NCI-H2107 treated with DMSO at 0.1 percent for 48 hours (cell line): Measurements from ENCODE around the gene SMS.

Experiments
- DNase-seq: peaks from one replicate; lab custom pipeline; 2025; ENCODE audit not compliant: unreplicated experiment; lab: John Stamatoyannopoulos, UW

The SMS gene

DNA sequence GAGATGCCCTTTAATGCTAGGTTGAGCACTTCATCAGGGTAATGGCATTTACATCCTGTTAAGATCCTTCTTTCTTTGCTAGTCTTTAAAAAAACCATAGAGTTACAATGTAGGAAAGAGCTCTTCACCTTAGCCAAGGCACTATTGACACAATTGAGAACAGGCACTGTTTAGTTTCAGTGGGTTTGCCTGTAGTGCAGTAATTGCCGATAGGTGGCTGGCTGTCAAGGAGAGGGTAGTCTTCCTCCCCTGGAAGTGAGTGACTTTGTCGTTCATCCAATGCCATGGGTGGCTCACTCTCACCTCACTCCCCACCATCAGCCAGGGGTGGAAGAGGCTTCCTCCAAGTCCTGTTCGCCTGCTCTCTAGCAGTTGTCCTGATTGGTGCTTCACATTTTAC is 34.7 kb downstream of the SMS start:
- DNase-seq, result no peak

DNA sequence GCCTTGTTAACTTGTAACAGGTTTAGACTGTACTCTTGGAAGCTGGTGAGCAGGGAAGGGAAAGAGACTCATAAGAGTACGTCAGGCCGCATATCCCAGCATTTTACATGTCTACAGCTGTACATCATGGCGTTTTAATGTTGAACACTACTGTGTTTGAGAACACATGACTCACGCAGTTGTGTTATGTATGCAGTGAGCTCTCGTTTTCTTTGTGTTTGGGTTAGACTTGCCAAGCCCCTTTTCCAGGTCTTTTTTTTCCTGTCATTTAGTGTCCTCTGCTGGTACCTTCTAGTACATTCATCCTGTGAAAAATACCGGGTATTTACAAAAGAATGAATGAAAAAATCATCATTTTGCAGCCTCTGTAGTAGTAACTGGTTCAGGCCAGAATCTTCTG is 35.3 kb downstream of the SMS start:
- DNase-seq, result peak; percentile 8

DNA sequence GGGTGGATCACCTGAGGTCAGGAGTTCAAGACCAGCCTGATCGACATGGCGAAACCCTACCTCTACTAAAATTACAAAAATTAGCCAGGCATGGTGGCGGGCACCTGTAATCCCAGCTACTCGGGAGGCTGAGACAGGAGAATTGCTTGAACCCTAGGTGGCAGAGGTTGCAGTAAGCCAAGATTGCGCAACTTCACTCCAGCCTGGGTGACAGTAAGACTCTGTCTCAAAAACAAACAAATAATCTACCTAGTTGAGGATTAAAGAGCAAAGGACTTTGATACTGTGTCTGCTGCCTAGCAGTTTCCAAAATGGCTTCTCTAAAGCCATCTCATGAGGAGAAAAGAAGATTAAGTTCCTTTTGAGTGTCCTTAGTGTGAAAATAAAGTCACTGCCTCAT is 37.8 kb downstream of the SMS start:
- no peak for DNase-seq

DNA sequence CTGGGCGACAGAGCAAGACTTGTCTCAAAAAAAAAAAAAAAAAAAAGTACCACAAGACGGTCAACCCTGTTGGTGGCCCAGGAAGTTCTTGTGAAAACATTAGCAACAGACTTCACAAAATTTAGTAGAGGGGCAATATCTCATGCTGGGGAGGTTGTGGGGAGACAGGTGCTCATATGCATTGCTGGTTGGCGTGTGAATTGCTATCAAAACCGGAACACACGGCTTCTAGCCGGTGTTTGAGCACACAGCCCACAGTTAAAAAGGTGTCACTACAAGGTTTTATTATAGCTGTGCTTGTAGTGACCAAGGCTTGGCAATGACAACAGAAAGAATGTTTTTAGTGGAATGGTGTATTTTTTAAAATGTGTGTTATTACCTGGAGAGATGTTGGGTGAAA is 41.8 kb downstream of the SMS start:
- DNase-seq, result no peak

DNA sequence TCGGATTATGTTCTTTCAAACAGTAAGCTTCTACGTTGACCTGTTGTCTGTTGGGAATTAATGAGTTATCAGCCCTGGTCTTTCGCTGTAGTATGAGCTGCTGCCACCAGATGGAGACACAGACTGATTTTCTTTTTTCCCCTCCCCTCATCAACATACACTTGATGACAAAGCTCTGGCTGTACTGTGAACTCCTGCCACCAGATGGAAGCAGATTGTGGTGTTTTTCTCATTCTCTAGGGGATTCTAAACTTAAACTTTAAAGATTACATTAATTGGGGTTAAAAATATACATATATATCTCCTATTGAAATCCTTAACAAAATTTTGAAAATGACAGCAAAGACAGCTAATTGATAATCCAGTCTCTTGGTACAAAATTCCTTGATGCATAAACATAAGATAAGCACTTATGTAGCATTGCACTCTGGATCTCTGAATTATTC is 44.8 kb downstream of the SMS start:
- DNase-seq, result peak; percentile 91

DNA sequence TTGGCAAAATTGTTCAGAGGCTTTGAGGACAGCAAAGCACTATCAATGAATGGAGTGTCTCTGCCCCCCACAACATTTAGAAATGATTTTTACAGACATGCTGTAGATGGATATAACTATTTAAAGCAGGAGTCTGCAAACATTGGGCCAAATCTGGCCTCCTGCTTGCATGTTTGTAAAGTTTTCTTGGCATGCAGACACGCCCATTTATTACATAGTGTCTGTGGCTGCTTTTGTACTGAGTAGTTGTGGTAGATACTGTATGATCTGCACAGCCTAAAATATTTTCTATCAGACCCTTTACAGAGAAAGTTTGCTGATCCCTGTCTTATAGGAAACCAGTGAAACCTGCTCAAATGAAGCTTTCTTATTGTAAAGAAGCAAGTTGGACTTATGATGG is 46.1 kb downstream of the SMS start:
- no peak for DNase-seq

DNA sequence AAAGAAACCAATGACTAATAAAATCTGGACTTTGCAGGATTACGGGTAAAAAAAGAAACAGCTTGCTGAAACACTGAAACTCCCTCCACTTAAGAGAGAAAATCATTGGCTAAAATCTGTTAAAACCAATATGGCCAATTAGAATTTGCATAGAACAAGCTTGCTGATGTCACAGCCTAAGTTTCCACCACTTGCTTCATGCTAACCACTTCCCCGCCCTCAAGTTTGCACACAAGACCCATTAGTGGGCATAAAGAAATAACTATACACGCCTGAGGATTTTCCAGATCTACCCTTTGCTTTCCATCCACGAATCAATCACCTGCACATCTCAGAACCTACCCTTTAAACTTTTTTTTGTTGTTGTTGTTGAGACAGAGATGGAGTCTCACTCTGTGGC is 48.9 kb downstream of the SMS start:
- DNase-seq, result no peak

DNA sequence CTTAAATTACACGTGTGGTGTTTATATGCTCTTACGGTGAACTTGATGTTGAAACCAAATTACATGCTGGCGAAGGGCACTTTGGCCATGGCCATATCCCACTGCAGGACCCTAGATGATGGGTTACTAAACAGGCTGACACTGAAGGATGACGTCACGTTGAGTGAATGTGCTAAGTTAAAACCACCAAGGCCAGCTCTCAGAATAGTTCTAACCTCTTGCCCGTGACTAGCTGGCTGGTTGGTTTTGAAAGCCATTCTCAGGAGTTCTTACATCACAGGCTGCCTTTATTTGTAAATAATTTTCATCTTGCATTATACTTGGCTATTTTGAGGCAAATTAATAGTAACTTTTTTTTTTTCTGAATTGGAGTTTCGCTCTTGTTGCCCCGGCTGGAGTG is 50.3 kb downstream of the SMS start:
- no peak for DNase-seq

DNA sequence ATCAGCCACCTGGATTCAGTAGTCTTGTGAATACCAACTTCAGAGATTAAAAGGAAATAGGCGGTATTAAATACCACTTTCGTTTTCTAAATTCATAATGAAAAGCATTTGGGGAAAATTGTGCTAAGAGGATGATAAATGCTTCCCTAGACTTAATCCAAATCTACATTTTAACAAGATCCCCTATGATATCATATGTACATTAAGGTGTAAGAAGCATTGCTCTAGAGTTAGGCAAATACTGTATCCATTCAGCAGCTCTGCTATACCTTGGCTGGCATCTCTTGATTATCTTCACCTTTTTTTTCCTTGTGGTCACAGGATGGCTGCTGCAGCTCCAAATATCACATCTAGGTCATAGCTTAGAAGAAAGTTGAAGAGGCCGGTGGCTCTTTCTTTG is 51.0 kb downstream of the SMS start:
- DNase-seq, result no peak

DNA sequence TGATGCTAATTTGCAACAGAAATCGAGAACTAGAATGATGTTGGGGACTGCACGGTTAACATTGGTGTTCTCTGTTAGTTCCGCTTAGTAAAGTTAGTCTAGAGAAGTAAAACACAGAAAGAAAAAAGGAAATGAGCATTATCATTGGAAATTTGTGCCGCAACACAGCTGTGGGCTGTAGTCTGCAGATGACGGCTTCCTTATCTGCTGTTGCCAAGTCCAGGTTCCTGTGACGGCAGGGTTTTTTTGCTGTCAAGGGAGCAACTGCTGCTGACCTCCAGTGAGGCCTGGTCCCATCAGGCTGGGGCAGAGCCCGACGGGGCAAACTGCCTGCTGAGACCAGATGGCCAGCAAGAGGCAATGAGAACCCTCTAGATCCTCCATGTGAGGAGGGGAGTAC is 52.8 kb downstream of the SMS start:
- no peak for DNase-seq

DNA sequence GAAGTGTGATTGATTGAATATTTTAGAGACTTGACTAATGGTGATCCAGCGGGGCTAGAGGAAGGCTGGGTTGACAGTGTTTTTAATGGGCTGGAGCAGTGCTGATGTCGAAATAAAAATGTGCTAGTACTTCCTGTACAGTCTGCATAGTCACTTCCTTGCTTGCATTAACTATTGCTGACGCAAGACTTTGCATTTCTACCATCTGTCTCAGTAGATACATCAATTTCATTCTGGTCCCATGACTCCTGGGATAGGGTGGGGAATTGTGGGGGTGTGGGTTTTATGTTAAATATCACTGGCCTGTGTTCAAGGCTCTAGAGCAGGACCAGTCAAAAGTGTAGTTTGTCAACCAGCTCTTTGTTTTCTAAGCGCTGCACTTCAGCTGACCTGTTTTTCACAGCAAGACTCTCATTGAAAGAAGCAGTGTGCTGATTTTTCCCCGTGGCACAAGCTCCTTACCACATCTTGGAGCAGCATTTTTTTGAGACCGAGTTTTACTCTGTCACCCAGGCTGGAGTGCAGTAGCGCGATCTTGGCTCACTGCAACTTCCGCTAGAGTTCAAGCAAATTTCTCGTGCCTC is 56.5 kb downstream of the SMS start:
- no peak for DNase-seq

DNA sequence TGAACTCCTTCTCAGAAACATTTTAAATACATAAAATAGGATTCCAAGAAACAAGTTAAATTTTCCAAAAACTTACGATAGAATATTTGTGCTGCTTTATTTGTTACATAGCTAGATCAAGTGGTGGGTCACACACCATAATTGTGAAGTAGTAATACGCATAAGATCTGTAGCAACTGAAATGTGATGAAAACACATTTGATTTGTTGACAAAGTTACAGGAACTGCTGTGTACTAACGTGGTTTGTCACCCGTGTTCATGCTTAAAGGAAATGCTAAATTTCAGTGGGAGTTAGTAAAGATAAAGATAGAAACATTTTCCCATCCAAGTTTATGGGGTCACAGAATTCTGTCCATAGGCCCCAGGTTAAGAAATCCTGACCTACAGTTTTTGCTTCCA is 57.5 kb downstream of the SMS start:
- DNase-seq, result no peak

DNA sequence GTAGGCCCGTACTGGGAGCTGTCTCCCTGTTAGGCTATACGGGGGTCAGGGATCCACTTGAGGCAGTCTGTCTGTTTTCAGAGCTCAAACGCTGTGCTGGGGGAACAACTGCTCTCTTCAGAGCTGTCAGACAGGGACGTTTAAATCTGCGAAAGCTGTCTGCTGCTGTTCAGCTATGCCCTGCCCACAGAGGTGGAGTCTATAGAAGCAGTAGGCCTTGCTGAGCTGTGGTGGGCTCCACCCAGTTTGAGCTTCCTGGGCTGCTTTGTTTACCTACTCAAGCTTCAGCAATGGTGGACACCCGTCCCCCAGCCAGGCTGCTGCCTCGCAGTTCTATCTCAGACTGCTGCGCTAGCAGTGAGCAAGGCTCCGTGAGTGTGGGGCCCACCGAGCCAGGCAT is 64.4 kb downstream of the SMS start:
- DNase-seq, result no peak

DNA sequence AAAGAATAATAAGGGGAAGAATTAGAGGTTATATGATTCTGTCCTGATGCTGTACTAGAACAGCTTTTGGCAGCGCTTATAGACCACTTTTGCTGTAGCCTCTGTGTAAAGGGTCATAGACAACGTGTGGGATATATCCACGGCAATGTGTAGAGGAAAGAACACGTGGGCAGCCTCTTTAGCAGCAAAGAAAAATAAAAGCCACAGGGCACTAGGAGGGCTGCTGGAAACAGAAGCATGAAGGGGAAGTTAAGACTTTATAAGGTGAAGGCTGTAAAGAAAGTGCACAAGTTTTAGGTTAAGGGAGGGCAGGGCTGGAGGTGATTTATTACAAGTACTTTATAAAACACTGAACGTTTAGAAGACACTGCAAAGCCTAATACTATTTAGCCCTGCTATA is 71.5 kb downstream of the SMS start:
- DNase-seq, result no peak

DNA sequence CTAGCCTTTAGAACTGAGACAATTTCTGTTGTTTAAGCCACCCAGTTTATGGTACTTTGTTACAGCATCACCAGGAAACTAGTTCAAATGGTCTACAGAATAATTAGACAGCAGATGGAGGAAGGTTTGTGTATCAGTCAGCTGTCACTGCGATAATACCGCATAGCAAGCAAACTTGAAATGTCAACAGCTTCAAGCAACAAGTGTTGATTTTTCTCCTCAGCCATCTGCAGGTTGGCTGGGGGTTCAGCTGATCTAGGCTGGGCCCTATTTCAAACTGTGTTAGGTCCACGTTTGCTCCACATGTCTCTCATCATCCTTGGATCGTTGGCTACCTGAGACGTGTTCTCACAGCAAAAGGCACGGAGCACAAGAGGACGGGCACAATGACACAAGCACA is 72.4 kb downstream of the SMS start:
- no peak for DNase-seq

DNA sequence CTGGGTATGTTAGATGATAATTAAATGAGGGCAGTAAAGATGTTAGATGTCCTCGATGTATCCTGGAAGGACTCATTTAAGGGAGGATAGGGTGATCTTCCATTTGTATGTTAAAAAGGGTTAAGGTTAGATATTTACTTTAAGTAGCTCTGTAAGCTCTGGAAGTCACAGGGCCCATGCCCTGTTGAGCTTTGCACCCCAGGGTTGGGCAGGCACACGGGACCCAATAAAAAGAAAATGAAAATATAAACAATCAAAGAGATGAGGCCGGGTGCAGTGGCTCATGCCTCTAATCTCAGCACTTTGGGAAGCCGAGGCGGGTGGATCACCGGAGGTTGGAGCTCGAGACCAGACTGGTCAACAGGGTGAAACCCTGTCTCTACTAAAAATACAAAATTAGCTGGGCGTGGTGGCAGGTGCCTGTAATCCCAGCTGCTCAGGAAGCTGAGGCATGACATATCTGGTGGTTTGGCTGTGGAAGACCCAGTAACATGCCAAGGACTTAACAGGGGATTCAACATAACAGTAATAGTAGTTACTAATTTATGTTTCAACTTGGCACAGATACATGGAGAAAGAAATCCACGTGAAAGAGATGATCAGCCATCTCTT is 74.7 kb downstream of the SMS start:
- no peak for DNase-seq

DNA sequence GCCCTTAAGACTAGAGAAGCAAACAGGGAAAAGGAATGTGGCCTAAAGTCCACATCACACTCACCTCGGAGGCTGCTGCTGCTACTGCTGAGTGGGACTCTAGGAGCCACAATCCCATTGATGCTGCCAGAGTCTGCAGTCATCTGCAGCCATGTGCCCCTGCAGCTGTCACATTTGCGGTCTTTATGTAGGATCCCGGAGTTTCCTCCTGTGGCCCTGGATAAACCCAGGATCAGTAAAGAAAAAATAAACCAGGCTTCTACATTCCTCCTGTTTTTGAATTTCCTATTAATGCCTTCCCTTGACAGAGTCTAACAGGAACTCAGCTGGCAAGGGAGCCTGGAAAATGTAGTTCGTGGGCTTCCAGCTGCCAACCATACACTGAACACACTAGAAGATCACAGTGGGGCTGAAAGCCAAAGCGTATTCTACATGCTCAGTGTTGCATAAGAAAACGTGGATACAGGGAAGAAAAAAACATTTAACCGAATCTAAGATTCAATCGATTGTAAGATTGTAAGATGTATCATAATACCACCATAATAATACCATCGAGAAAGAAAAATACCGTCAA is 81.3 kb downstream of the SMS start:
- no peak for DNase-seq

DNA sequence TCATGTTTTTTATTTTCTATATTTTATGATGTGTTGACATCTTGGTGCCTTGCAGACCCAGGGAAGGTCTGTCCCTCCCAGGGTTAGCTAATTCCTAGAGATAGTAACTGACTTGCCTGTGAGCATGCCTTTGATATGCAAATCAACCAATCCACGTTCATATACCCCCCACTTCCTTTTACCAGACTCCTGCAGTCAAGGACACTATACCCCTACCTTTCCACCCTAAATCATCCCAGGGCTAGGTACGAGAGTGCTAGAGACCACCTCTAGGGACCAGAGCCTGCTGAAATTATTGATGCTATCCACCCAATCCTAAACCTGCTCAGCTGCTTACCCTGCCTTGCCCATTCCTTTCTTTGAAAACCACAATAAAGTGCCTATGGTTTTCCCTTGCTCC is 84.1 kb downstream of the SMS start:
- no peak for DNase-seq

DNA sequence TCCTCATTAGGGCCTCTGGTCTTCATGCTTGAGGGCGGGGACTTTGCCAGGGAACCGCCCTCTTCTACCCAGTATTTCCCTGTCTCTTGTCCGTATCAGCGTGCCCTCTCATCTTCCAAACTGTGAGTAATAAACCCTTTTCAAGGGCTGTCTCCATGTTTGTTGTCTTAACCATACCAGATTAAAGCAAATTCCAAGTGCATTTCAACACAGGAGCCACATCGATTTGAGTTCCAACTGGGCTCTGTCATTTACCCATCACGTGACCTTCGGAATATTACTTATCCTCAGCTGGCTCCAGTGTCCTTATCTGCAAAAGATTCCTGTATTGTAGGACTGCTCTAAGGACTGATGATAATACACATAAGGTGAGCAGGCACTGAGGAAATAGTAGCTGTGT is 85.2 kb downstream of the SMS start:
- DNase-seq, result no peak

DNA sequence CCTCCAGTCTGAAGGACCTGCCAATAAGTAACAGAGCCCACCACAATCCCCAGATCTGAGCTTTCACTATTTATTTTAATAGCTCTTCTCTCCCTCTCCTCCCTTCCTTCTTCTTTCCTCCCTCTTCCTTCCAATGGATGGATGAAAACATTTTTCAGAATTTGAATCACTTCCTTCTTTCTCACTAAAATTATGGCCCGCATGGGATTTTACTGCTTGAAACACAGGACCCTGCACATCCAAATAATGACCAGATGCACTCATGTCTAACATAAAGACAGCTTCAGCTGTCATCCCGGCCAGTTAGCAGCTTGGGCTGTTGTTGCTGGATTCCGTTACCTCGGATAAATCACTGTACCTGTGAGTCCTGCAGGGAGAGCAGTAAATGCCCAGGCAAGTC is 86.2 kb downstream of the SMS start:
- DNase-seq, result no peak

DNA sequence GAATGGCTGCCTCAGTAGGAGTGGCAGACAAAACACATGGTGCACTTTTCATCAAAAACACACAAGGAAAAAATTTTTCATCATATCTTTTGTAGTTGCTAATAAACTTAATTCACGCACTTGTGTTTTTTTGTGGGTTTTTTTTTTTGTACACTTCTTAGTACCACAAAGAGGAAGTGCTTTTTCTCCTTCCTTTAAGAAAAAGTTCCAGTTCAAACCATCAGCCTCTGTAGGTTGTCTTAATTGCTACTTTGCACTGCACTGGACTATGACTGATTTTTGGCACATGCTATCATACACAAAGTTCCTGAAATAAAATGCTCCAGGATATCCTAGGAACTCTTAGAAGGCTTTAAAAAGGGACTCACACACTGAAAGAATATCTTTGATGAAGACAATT is 91.6 kb downstream of the SMS start, which contains the start of gene PHEX:
TSS of gene PHEX (plus strand) at position 242 of the 400 bp plus-strand sequence. CDS start 681 bp downstream, outside the sequence.
- DNase-seq, result no peak

DNA sequence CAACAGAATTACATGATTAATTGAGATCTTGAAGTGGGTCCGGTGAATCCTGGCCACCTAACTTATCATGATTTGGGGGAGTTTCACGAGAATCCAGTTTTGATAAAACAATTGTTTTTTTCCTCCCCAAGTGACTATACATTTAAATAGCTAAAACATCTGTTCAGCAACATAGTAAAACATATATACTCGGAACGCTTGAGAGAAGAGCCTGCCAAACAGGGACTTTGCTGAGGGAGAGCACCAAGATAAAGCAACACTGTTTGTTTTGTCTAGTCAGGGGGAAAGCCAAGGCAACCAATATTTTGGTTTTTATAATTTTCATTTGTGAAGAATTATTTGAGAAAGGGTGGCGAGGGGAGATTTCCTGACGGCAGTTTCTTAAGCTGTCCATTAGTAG is 92.0 kb downstream of the SMS start:
- DNase-seq, result no peak

DNA sequence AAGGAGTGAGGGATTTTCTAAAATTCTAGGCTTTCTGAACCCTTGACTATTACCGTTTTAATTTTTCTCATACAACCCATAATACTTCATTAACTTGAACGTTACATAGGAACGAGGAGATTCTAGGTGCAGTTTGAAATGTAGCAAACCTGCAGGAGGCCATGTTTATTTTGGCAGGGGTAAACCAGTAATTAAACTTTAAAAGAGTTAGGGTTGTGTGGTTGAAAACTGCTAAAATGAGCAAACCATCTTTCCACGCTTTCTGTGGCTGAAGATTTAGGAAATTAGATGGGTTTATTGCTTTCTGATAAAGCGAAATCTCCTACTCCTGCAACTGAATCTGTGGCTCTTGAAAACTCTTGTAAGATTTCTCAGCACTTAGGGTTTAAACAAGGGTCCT is 93.3 kb downstream of the SMS start:
- DNase-seq, result no peak
